ENCODE measurements around the gene APOH.

- no peak for TF ChIP-seq CTCF (IDR thresholded peaks at IDR 0.05)
- no peak for TF ChIP-seq ZFX (IDR thresholded peaks at IDR 0.05; ENCODE audit: borderline replicate concordance)
These were observed 46.4 kb upstream of the APOH start for GRCh38 chr17:66275651-66276050.
